MG63 (cell line): Measurements from ENCODE around the gene SHISA8. TPM values are rescaled to one million over a fixed set of nuclear protein-coding genes. Genes with fewer than 3 reads are reported as not detected.

Experiments
- DNase-seq: peaks from one replicate; pipeline ENCODE4 v3.0.0-alpha.2; 2020
- H3K27me3 ChIP-seq: fragments of 250-450 bp; sonication (Bioruptor Pico); 2 replicates; pipeline ENCODE4 v1.5.1; 2020; ENCODE audit warnings: mild to moderate bottlenecking, moderate library complexity
- H3K36me3 ChIP-seq: fragments of 250-450 bp; sonication (Bioruptor Pico); 2 replicates; pipeline ENCODE4 v1.5.1; 2020; ENCODE audit warnings: mild to moderate bottlenecking, moderate library complexity
- H3K4me3 ChIP-seq: fragments of 250-450 bp; sonication (Bioruptor Pico); 2 replicates; pipeline ENCODE4 v1.5.1; 2020; ENCODE audit warnings: mild to moderate bottlenecking, moderate library complexity
- H3K9me3 ChIP-seq: fragments of 250-450 bp; sonication (Bioruptor Pico); 2 replicates; pipeline ENCODE4 v1.5.1; 2020; ENCODE audit warnings: mild to moderate bottlenecking, moderate library complexity
- total RNA-seq: library from RNA; depleted of rRNA; stranded (reverse); fragments of >200 nt; shearing (Covaris generic); gene quantifications from 2 replicates; pipeline ENCODE4 v1.2.3, GENCODE V29; 2014; ENCODE audit warnings: low replicate concordance

SHISA8 gene
- total RNA-seq, 1 experiment from 2014 or later = not detected

DNA sequence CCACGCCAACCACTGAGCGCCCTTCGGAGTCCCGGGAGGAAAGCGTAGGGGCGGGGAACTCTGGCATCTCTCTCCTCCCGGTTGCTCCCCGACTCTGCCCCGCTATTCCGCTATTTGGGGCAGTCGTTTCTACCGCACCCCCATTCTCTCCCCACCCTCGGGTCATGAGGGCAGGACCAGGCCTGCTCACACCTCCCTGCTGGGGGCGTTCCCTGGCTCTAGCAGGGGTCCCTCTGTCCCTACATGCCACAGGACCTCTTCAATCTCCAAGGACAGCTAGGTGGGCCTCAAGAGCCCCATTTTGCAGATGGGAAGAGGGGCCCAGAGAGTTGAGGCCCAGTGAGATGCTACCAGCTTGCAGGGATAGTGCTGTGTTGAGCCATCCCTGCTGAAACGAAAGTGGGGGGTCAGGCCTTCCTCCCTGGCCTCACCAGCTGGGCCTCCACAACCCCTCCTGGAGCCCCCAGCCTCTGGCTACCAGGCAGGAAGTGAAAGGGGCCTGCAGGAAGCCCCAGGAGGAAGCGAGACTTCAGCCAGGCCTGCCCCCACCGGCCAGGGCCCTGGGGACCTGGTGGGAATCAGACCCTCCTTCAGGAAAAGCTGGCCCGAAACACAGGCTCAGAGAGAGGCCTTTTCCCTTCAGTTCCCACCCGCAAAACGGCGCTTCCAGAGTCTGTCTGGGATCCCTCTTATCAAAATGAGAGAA, 5.5 kb upstream of the SHISA8 start:
- Histone ChIP-seq H3K27me3 (peaks cover 8% of the 10 kb centered on the region), H3K9me3 (no peaks in the 10 kb centered on the region), H3K36me3 (no peaks in the 10 kb centered on the region), H3K4me3 (no peak overlapping the region)
- DNase-seq = no peak

DNA sequence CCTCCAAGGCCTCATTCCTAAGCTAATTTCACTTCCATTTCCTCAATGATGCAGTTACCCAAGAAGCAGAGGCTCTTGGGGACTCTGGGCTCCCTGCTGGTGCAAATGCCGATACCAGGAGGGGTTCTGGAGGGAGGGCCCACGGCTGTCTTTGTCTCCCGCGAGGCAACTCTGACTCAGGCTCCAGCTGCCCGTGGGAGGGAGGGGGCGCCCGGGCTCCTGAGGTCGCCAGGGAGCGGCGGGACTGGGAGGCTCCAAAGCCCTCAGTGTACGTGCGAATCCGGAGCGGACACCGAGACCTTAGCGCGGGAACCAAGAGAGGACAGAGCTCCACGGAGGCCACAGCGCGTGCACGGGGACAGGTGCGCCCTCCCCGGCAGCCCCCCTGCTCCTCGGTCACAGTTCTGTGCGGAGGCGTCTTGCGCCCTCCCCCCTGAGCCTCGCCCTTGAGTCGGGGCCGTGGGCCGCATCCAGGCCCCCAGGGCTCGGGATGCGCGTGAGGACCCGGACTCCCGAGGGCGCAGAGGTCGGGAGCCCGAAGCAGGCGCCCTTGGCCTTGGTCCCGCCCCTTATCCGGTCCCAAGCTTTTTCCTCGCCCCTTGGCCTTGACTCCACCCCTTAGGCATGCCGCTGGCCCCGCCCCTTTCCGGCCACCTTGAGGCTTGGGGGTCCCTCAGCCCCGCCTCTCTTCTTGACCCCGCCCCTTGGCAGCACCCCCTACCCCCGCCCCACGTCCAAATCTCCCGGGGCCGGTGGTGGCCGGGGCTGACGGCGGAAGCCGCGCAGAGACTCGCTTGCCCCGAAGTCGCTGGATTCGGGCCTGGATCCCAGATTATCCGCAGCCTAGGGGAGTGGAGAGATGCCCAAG, 4.7 kb upstream of the SHISA8 start:
- DNase-seq = peak; percentile 34
- Histone ChIP-seq H3K27me3 (peaks cover 12% of the 10 kb centered on the region), H3K4me3 (no peak overlapping the region), H3K36me3 (no peaks in the 10 kb centered on the region), H3K9me3 (no peaks in the 10 kb centered on the region)

- peak; percentile 78 for DNase-seq
- peaks cover 16% of the 10 kb centered on the region for H3K27me3 ChIP-seq
- H3K9me3 ChIP-seq = no peaks in the 10 kb centered on the region
- H3K4me3 ChIP-seq = no peak overlapping the region
- H3K36me3 ChIP-seq = no peaks in the 10 kb centered on the region
Measured at GRCh38 chr22:41917903-41918791, 3.3 kb upstream of the SHISA8 start.

DNA sequence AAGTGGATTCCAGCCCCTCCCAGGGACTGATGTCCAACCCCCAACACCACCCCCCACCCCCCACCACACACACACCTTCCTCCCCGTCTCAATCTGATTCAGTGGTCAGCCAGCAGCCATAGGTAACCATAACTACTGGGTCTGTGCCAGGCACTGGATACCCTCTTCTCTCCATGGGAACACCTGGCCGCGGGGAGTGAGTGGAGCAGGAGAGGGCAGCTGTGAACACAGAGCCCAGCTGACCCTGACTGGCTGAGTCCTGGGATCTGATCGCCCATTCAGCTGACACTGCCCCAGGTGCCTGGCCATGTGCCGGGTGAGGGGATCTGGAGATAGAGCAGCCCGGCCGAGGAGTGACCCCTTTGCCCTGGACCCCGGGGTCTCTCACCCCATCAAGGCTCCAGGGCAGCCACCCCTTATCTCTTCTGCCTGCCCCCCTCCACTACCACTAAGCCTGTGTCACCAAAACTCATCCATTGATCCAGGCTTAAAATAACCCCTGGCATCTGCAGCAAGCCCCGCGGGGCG, 2.6 kb upstream of the SHISA8 start:
- no peaks in the 10 kb centered on the region for H3K9me3 ChIP-seq
- no peak overlapping the region for H3K4me3 ChIP-seq
- H3K27me3 ChIP-seq = peaks cover 19% of the 10 kb centered on the region
- H3K36me3 ChIP-seq = no peaks in the 10 kb centered on the region
- no peak for DNase-seq

DNA sequence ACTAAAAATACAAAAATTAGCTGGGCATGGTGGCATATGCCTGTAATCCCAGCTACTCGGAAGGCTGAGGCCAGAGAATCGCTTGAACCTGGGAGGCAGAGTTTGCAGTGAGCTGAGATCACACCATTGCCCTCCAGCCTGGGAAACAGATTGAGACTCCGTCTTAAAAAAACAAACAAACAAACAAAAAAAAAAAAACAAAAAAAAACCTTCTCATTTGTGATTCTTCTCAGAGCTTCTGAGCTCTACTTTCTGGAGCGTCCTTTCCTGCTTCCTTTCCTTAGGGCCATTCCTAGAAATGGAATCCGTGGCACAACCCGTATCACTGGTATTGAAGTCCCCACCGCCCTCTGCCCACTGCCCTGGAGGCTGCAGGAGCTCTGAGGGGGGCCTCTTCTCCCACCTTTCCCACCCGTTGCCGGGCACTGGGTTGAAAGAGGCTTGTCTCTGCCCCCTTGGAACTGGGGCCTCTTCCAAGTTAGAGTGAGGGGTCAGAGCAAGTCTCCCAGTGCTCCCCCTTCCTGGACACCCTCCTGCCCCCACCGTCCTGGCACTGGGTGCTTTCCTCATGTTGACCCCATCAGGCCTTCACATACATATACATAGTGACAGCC, 2.0 kb upstream of the SHISA8 start:
- no peaks in the 10 kb centered on the region for H3K9me3 ChIP-seq
- H3K4me3 ChIP-seq = no peak overlapping the region
- H3K27me3 ChIP-seq = peaks cover 19% of the 10 kb centered on the region
- H3K36me3 ChIP-seq = no peaks in the 10 kb centered on the region
- DNase-seq = no peak

- DNase-seq = no peak
- peaks cover 19% of the 10 kb centered on the region for H3K27me3 ChIP-seq
- H3K9me3 ChIP-seq = no peaks in the 10 kb centered on the region
- H3K4me3 ChIP-seq = no peak overlapping the region
- H3K36me3 ChIP-seq = no peaks in the 10 kb centered on the region
Measured at GRCh38 chr22:41915786-41916493, 1.1 kb upstream of the SHISA8 start.

DNA sequence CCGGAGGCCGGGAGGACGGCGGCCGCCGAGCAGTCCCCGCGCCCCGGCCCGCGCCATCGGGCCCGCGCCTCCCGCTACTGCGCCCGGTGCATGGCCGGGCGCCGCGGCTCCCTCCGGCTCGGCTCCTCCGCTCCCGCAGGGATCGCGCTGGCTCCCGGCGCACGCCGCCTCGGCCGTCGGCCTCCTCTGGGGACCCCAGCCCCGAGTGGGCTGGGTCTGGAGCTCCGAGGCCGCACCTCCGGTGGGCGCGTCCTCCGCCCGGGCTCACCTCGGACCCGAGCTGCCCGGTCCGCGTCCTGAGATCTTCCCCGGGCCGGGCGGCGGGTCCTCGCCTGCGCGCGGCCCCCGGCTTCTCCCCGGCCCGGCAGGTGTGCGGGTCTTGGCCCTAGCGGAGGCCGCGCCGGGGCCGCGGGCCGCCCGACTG, 251 bp downstream of the SHISA8 start:
- Histone ChIP-seq H3K9me3 (no peaks in the 10 kb centered on the region), H3K27me3 (peaks cover 19% of the 10 kb centered on the region), H3K36me3 (no peaks in the 10 kb centered on the region), H3K4me3 (no peak overlapping the region)
- no peak for DNase-seq

DNA sequence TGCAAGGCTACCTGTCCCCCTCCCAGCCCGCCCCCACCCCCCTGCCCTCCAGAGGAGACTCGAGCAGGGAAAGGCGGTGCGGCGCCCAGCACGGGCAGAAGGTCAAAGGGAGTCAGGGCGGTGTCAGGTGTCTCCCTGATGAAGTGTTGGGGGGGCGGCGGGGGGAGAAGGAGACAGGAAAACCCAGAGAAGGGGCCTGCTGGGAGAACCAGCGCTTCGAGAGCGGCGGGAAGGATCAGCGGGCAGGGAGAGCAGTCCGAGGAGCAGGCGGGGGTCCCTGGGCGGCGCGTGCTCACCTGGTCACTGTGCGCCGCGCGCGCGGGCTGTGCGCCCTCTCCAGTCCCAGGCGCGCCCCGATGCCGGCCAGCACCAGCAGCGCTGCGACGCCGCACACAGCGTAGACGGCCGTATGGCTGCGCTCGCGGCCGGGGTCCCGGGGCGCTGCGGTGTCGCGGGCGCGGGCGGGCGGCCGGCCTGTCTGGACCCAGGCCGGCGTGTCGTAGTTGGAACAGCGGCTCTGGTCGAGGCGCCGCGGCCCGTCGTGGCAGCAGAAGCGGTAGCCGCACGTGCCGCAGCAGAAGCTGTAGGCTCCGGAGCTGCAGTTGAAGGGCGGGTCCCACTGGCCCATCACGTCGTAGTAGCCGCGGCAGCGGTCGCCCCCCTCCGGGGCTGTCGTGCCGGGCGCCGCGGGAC, 886 bp downstream of the SHISA8 start:
- Histone ChIP-seq H3K4me3 (no peak overlapping the region), H3K9me3 (no peaks in the 10 kb centered on the region), H3K27me3 (peaks cover 19% of the 10 kb centered on the region), H3K36me3 (no peaks in the 10 kb centered on the region)
- no peak for DNase-seq

DNA sequence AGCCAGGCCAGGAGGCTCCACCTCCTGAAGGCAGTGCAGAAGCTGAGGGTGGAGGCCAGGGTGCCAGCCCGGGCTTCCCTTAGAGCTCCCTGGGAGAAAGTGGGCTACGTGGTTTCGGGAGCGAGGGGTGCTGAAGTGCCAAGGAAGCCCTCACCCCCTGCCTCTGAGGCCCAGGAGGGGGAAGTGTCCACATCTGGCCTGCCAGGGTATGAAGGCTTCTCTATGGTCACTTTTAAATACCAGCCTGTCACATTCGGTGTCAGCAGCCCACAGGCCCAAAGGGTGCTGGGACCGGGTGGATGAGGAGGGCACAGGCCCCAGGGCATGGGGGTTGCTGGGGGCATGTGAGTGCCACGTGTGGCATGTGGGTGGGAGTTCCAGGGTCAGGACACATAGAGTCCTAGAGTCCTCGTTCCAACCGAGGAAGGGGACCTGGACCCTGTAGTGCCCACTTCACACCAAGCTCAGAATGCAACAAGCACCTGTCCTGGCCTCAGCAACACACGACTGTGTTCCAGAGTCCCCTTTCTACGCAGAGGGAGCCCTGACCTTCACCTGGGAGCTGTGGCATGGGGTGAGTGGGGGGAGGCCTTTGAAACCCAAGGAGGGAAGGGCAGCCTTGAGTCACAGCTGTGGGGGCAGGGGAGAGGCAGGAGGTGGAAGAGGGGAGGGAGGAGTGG, 1.7 kb downstream of the SHISA8 start:
- Histone ChIP-seq H3K36me3 (no peaks in the 10 kb centered on the region), H3K27me3 (peaks cover 19% of the 10 kb centered on the region), H3K4me3 (no peak overlapping the region), H3K9me3 (no peaks in the 10 kb centered on the region)
- no peak for DNase-seq

GRCh38 chr22:41912338-41913039, 2.4 kb downstream of the SHISA8 start:
- Histone ChIP-seq H3K4me3 (no peak overlapping the region), H3K9me3 (no peaks in the 10 kb centered on the region), H3K36me3 (no peaks in the 10 kb centered on the region; the same call in 1 of the 2 replicates), H3K27me3 (peaks cover 19% of the 10 kb centered on the region)
- DNase-seq = no peak

- Histone ChIP-seq H3K36me3 (no peaks in the 10 kb centered on the region; the same call in 1 of the 2 replicates), H3K4me3 (no peak overlapping the region), H3K9me3 (no peaks in the 10 kb centered on the region), H3K27me3 (peaks cover 18% of the 10 kb centered on the region)
- DNase-seq = no peak
Measured at GRCh38 chr22:41911001-41911611, 3.8 kb downstream of the SHISA8 start.

GRCh38 chr22:41910050-41911000, 4.5 kb downstream of the SHISA8 start:
- DNase-seq = no peak
- no peak overlapping the region for H3K4me3 ChIP-seq
- H3K9me3 ChIP-seq = no peaks in the 10 kb centered on the region
- peaks cover 10% of the 10 kb centered on the region for H3K27me3 ChIP-seq
- H3K36me3 ChIP-seq = no peaks in the 10 kb centered on the region; the same call in 1 of the 2 replicates
